SU-DHL-6 (cell line): ENCODE results near the gene TP73.
A peak's percentile ranks its signal among the peaks of the same experiment; 100 is the strongest.

Experiments used
- H2AFZ ChIP-seq: fragments of 200-600 bp; sonication (generic); 2 replicates; pipeline ENCODE4 v1.6.1; 2014; ENCODE audit warnings: low read depth, mild to moderate bottlenecking, moderate library complexity, mixed read lengths, antibody characterized with exemption, low read length; ENCODE audit not compliant: severe bottlenecking
- H3F3A ChIP-seq: fragments of 200-600 bp; shearing (Covaris generic); 2 replicates; pipeline ENCODE4 v1.6.0; 2016; ENCODE audit warnings: antibody characterized with exemption, mild to moderate bottlenecking; ENCODE audit not compliant: insufficient read depth
- H3K27ac ChIP-seq: fragments of 200-600 bp; sonication (generic); 2 replicates; pipeline ENCODE4 v1.5.1; 2016; ENCODE audit warnings: low read depth, mild to moderate bottlenecking, low read length, moderate library complexity, mixed read lengths
- H3K27me3 ChIP-seq: fragments of 200-600 bp; sonication (generic), shearing (Covaris generic); 2 replicates; pipeline ENCODE4 v1.6.0; 2014; ENCODE audit warnings: mild to moderate bottlenecking, low read length
- H3K36me3 ChIP-seq: fragments of 200-600 bp; sonication (generic); 2 replicates; pipeline ENCODE4 v1.6.1; 2014; ENCODE audit warnings: mild to moderate bottlenecking, low read length, mixed read lengths
- H3K4me2 ChIP-seq: fragments of 300-600, 200-600 bp; shearing (Covaris generic), sonication (generic); 2 replicates; pipeline ENCODE4 v1.6.0; 2014; ENCODE audit warnings: low read length, low read depth, mild to moderate bottlenecking; ENCODE audit not compliant: poor library complexity, severe bottlenecking
- H3K4me3 ChIP-seq: fragments of 200-600 bp; sonication (generic); 2 replicates; pipeline ENCODE4 v1.5.1; 2014; ENCODE audit warnings: antibody characterized with exemption, low read length, mild to moderate bottlenecking, mixed read lengths; ENCODE audit not compliant: insufficient read depth, poor library complexity, severe bottlenecking
- H3K79me2 ChIP-seq: fragments of 200-600 bp; sonication (generic); 2 replicates; pipeline ENCODE4 v1.6.1; 2014; ENCODE audit warnings: mild to moderate bottlenecking, low read length, moderate library complexity; ENCODE audit not compliant: insufficient read depth
- H3K9ac ChIP-seq: fragments of 200-600 bp; sonication (generic); 2 replicates; pipeline ENCODE4 v1.7.0; 2014; ENCODE audit warnings: mild to moderate bottlenecking, low read length
- H3K9me2 ChIP-seq: fragments of 200-600 bp; sonication (generic); replicated peaks from 2 replicates; pipeline ENCODE4 v1.6.1; 2014; ENCODE audit warnings: low read length; ENCODE audit not compliant: insufficient read depth
- H3K9me3 ChIP-seq: fragments of 200-600 bp; sonication (generic); 2 replicates; pipeline ENCODE4 v1.6.1; 2014; ENCODE audit warnings: low read length, mixed read lengths; ENCODE audit not compliant: insufficient read depth
- H4K20me1 ChIP-seq: fragments of 200-600 bp; sonication (generic); 2 replicates; pipeline ENCODE4 v1.6.1; 2014; ENCODE audit warnings: low read depth, mild to moderate bottlenecking, antibody characterized with exemption, low read length, moderate library complexity, mixed read lengths
- CTCF ChIP-seq: fragments of 200-600 bp; sonication (generic); IDR thresholded peaks from one replicate; pipeline ENCODE4 v1.5.1; 2017; ENCODE audit warnings: antibody characterized with exemption, mild to moderate bottlenecking, low read length, moderate library complexity; ENCODE audit not compliant: insufficient read depth, poor library complexity, severe bottlenecking
- EZH2phosphoT487 ChIP-seq: fragments of 200-600 bp; sonication (generic), shearing (Covaris generic); conservative IDR thresholded peaks from 2 replicates; pipeline ENCODE4 v1.6.1; 2018; ENCODE audit warnings: mild to moderate bottlenecking, antibody characterized with exemption, low read length, moderate library complexity, mixed read lengths

Gene TP73

GRCh38 chr1:3650248-3651025, 1.9 kb upstream of the TP73 start:
- H3F3A ChIP-seq = peaks cover 4% of the 10 kb centered on the region; the same call in 1 of the 2 replicates
- no peaks in the 10 kb centered on the region for H3K79me2 ChIP-seq
- H3K9me2 ChIP-seq = no peaks in the 10 kb centered on the region
- no peak overlapping the region for H3K27ac ChIP-seq
- H3K36me3 ChIP-seq = no peaks in the 10 kb centered on the region
- H4K20me1 ChIP-seq = no peaks in the 10 kb centered on the region
- no peaks in the 10 kb centered on the region for H3K27me3 ChIP-seq
- no peak overlapping the region for H3K4me2 ChIP-seq
- no peaks in the 10 kb centered on the region for H3K9me3 ChIP-seq
- H3K9ac ChIP-seq = no peak overlapping the region
- no peak overlapping the region for H2AFZ ChIP-seq
- no peak for TF ChIP-seq CTCF
- H3K4me3 ChIP-seq = no peak overlapping the region

- Histone ChIP-seq H3K79me2 (no peaks in the 10 kb centered on the region), H3K9me3 (no peaks in the 10 kb centered on the region), H3F3A (peaks cover 4% of the 10 kb centered on the region; the same call in 1 of the 2 replicates), H3K36me3 (no peaks in the 10 kb centered on the region), H3K9me2 (no peaks in the 10 kb centered on the region), H3K27ac (no peak overlapping the region), H3K4me3 (no peak overlapping the region), H3K27me3 (no peaks in the 10 kb centered on the region), H3K4me2 (peak overlapping the region; percentile 43), H3K9ac (no peak overlapping the region; the same call in 1 of the 2 replicates), H2AFZ (no peak overlapping the region), H4K20me1 (no peaks in the 10 kb centered on the region)
- no peak for TF ChIP-seq EZH2phosphoT487
- TF ChIP-seq CTCF = no peak
These were observed 1.0 kb upstream of the TP73 start for GRCh38 chr1:3651026-3651929.

GRCh38 chr1:3652548-3653285, 401 bp downstream of the TP73 start:
- Histone ChIP-seq H3K9me3 (no peaks in the 10 kb centered on the region), H3K9me2 (no peaks in the 10 kb centered on the region), H3K9ac (peak overlapping the region; percentile 49), H2AFZ (no peak overlapping the region), H4K20me1 (no peaks in the 10 kb centered on the region), H3K27me3 (no peaks in the 10 kb centered on the region), H3K27ac (no peak overlapping the region), H3K36me3 (no peaks in the 10 kb centered on the region), H3F3A (peaks cover 4% of the 10 kb centered on the region; the same call in 1 of the 2 replicates), H3K4me2 (peak overlapping the region; percentile 43), H3K79me2 (no peaks in the 10 kb centered on the region), H3K4me3 (peak overlapping the region; percentile 42)
- TF ChIP-seq CTCF (no peak), EZH2phosphoT487 (no peak)
